ENCODE measurements around the gene HYAL3.
"Not testable (repeated sequence)": the region's sequence is repeated elsewhere in the genome, so short reads cannot be mapped to it uniquely, and the experiment has no call there.

The HYAL3 gene

DNA sequence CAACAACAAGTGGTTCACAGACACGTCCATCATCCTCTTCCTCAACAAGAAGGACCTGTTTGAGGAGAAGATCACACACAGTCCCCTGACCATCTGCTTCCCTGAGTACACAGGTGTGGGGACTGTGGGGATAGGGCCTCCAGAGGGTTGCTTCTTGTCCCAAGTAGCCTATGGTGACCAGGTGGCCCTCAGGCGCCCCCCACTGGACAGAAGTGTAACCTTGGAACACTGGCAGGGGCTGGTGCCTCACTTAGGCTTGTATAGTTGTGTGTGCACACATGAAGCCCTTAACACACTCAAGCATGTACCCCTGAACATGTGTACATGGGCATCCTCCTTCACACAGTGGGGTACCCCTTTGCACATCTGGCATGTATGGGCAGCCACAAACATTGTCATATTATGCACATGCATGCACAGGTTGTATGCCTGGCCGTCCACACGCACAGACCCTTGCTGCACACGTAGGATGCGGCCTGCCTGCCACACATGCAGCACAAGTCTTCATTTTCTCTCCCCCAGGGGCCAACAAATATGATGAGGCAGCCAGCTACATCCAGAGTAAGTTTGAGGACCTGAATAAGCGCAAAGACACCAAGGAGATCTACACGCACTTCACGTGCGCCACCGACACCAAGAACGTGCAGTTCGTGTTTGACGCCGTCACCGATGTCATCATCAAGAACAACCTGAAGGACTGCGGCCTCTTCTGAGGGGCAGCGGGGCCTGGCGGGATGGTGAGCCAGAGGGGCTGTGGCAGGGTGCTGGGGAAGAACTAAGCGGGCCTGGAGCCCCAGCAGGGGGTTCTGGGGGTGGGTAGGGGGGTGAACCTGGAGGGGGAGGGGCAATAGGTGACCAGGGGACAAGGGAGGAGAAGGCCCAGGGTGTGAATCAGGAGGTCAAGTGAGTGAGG is 42.0 kb downstream of the HYAL3 start:
- DNase-seq (ENCODE audit: low read depth), result no peak

DNA sequence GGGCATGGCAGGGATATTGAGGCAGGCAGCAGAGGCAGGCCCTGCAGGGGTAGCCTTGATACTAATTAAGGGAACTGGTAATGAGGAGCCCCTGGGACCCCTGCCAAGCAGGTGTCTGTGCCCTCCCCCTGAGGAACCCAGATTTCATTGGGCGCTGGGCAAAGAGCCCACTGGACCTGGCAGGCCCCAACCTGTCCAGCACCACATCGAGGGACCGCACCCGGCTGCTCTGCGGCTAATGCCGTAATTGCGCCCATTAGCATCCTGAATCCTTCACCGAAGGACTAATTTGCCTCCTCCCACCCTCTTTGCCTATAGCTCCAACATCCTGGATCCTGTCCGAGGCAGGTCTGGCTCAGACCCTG is 44.0 kb downstream of the HYAL3 start:
- no peak for DNase-seq (ENCODE audit: low read depth)

DNA sequence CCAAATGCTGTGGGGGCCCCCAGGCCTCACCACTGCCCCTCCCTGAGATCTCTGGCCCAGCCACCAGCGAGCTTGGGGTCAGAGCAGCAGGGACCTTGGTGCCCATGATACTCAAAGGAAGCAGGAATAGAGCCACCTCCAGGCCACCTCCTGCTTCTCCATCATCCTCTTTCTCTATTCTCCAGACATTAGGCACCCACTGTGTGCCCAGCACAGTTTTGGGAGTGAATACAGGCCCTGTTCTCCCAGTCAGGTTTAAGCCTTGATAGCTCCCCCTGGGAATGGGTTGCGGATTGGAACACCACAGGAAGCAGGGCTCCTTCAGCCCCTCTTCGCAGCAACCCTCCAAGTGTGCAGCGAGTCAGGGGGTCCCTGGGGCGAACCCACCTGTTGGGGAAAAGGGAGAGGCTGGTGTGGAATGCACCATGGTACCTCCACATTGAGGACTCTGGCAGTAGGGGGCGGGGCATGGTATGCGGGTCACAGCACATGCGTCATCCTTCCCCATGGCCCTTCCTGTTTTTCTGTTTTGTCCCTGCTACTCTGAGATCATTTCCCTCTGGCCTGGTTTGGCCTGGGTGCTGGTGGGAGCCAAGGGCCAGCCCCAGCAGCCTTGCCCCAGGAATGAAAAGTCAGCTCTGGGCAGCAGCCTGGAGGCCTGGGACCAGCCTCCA is 44.5 kb downstream of the HYAL3 start:
- no peak for DNase-seq (ENCODE audit: low read depth)

- DNase-seq (ENCODE audit: low read depth), result no peak
Measured at GRCh38 chr3:50251220-50251619, 48.0 kb downstream of the HYAL3 start.

- DNase-seq (ENCODE audit: low read depth), result no peak
Measured at GRCh38 chr3:50250514-50250913, 48.7 kb downstream of the HYAL3 start.

DNA sequence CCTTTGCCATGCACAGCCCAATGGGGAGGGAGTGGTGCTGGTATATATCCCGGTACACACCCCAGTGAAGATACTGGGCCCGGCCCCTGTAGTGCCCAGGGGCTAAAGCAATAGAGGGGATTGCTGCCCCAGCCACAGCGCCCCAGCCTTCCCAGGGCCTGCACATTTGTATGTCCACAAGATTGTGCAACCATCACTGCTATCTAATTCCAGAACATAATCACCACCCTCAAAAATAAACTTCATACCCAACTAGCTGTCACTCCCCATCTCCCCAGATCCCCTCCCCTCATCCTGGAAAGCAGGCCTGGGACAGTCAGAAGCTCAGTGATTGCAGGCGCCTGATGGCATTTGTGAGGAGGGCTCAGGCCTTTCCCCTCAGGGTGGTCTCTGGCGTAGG is 49.7 kb downstream of the HYAL3 start:
- no peak for DNase-seq (ENCODE audit: low read depth)

GRCh38 chr3:50248387-50248786 is 50.8 kb downstream of the HYAL3 start:
- no peak for DNase-seq (ENCODE audit: low read depth)

- no peak for DNase-seq (ENCODE audit: low read depth)
Measured at GRCh38 chr3:50246517-50246954, 52.7 kb downstream of the HYAL3 start.

DNA sequence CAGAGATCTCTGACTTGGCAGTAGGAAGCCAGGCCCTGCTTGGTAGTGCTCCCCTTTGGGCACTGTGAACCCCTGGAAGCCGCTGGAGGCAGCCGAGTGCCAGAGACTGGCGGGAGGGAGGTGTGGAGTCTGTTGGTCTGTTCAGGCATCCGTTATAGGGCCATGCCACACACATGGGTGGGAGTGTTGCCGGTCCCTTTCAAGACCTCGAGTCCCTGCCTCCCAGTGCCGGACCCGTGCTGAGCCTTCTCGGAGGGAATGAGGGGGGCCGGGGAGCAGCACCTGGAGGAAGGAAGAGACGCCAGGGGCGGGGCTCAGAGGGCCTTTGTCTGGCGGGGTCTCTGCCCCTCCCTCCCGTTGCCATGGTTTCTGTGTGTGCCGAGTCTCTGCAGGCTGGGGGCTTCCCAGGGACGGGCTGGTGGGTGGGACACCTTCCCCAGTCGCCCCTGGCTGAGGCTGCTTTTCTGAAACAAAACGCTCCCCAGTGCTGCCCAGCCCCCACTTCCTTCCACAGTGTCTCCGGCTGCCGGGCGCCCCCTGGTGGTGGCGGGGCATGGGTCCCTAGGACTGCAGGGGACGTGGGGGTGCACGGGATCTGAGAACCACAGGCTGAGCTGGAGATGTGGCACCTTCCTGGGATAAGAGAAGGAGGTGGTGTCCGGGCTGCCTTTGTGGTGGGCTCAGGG is 53.2 kb downstream of the HYAL3 start:
- peak; percentile 72 for DNase-seq (ENCODE audit: low read depth)

GRCh38 chr3:50245251-50245745 is 53.9 kb downstream of the HYAL3 start:
- DNase-seq (ENCODE audit: low read depth), result no peak

DNA sequence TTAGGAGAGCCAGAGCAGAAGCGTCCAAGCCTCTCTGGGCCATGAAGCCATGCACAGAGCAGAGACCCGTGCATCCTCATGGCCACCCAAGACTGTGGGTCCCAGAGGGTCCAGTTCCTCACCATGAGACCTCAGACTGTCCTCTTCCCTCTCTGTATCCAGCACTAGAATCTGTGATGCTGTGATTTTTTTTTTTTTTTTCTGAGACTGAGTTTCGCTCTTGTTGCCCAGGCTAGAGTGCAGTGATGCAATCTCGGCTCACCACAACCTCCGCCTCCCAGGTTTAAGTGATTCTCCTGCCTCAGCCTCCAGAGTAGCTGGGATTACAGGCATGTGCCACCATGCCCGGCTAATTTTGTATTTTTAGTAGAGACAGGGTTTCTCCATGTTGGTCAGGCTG is 54.4 kb downstream of the HYAL3 start:
- DNase-seq (ENCODE audit: low read depth), result not testable (repeated sequence)

- DNase-seq (ENCODE audit: low read depth), result no peak
Measured at GRCh38 chr3:50243543-50243895, 55.7 kb downstream of the HYAL3 start.

GRCh38 chr3:50242851-50243542 is 56.2 kb downstream of the HYAL3 start:
- DNase-seq (ENCODE audit: low read depth), result no peak
